GM23338 (cell line): ENCODE data around the gene KCTD19. TPM values are rescaled to one million over a fixed set of nuclear protein-coding genes. Genes with fewer than 3 reads are reported as not detected.

Experiments used
- ATAC-seq: fragments of 200-7000 bp; cut with Tn5 transposase; 3 replicates; pipeline ENCODE4 v1.9.1; 2020
- DNase-seq: peaks from one replicate; pipeline ENCODE4 v3.0.0-alpha.2; 2015; ENCODE audit warnings: low spot score
- H2AFZ ChIP-seq: fragments of 200-600 bp; sonication (generic); 2 replicates; pipeline ENCODE4 v1.8.0; 2016; ENCODE audit warnings: antibody characterized with exemption, mild to moderate bottlenecking, moderate library complexity
- H3F3A ChIP-seq: fragments of 200-600 bp; sonication (generic); replicated peaks from 2 replicates; pipeline ENCODE4 v1.8.0; 2017; ENCODE audit warnings: antibody characterized with exemption, mixed run types, low read depth
- H3K27ac ChIP-seq: fragments of 200-600 bp; sonication (generic); 2 replicates; pipeline ENCODE4 v1.6.1; 2016; ENCODE audit warnings: low read depth
- H3K27me3 ChIP-seq: fragments of 200-600 bp; sonication (generic); 2 replicates; pipeline ENCODE4 v1.8.0; 2016; ENCODE audit warnings: mild to moderate bottlenecking, mixed run types, moderate library complexity; ENCODE audit not compliant: insufficient read depth
- H3K36me3 ChIP-seq: fragments of 200-600 bp; sonication (generic); 2 replicates; pipeline ENCODE4 v1.8.0; 2016; ENCODE audit warnings: mild to moderate bottlenecking; ENCODE audit not compliant: insufficient read depth
- H3K4me1 ChIP-seq: fragments of 200-600 bp; sonication (generic); 2 replicates; pipeline ENCODE4 v1.8.0; 2016; ENCODE audit warnings: mild to moderate bottlenecking, moderate library complexity; ENCODE audit not compliant: insufficient read depth
- H3K4me2 ChIP-seq: fragments of 200-600 bp; sonication (generic); 2 replicates; pipeline ENCODE4 v1.7.1; 2017; ENCODE audit warnings: mixed run types
- H3K4me3 ChIP-seq: fragments of 200-600 bp; sonication (generic); 2 replicates; pipeline ENCODE4 v1.6.1; 2016; ENCODE audit warnings: mixed run types
- H3K79me2 ChIP-seq: fragments of 200-600 bp; sonication (generic); replicated peaks from 2 replicates; pipeline ENCODE4 v1.8.0; 2017; ENCODE audit warnings: mild to moderate bottlenecking; ENCODE audit not compliant: insufficient read depth
- H3K9me2 ChIP-seq: fragments of 200-600 bp; sonication (generic); 2 replicates; pipeline ENCODE4 v1.8.0; 2017; ENCODE audit not compliant: insufficient read depth
- H4K20me1 ChIP-seq: fragments of 200-600 bp; sonication (generic); replicated peaks from 2 replicates; pipeline ENCODE4 v1.8.0; 2017; ENCODE audit warnings: mild to moderate bottlenecking; ENCODE audit not compliant: insufficient read depth
- H3K27ac Mint-ChIP-seq: 2 replicates; pipeline ENCODE4 v1.8.0; 2020; ENCODE audit warnings: inconsistent platforms, mild to moderate bottlenecking, moderate library complexity, mixed read lengths
- H3K27me3 Mint-ChIP-seq: 3 replicates; pipeline ENCODE4 v1.8.0; 2022; ENCODE audit warnings: low read depth, mild to moderate bottlenecking, moderate library complexity, mixed read lengths, inconsistent platforms; ENCODE audit not compliant: insufficient read depth, poor library complexity
- H3K36me3 Mint-ChIP-seq: 3 replicates; pipeline ENCODE4 v1.8.0; 2021; ENCODE audit warnings: low read depth, mild to moderate bottlenecking, inconsistent platforms, moderate library complexity, mixed read lengths
- H3K4me1 Mint-ChIP-seq: 3 replicates; pipeline ENCODE4 v1.8.0; 2020; ENCODE audit warnings: mild to moderate bottlenecking, inconsistent platforms, mixed read lengths
- H3K4me3 Mint-ChIP-seq: 3 replicates; pipeline ENCODE4 v1.8.0; 2021; ENCODE audit warnings: moderate library complexity, mild to moderate bottlenecking, inconsistent platforms, mixed read lengths
- H3K9me3 Mint-ChIP-seq: 3 replicates; pipeline ENCODE4 v1.8.0; 2020; ENCODE audit warnings: moderate library complexity, mild to moderate bottlenecking, inconsistent platforms, mixed read lengths
- CREB1 ChIP-seq: fragments of 250-450 bp; sonication (Bioruptor Pico); IDR thresholded peaks from 2 replicates; pipeline ENCODE4 v1.5.0; 2020; ENCODE audit warnings: low read depth, mild to moderate bottlenecking, moderate library complexity
- EZH2 ChIP-seq: fragments of 200-600 bp; sonication (generic); IDR thresholded peaks from one replicate; pipeline ENCODE4 v1.8.0; 2017; ENCODE audit warnings: antibody characterized with exemption, mild to moderate bottlenecking, low read depth; ENCODE audit not compliant: unreplicated experiment
- EZH2phosphoT487 ChIP-seq: fragments of 200-600 bp; sonication (generic); IDR thresholded peaks from one replicate; pipeline ENCODE4 v1.8.1; 2018; ENCODE audit warnings: antibody characterized with exemption; ENCODE audit not compliant: unreplicated experiment
- JUNB ChIP-seq: IDR thresholded peaks from one replicate; pipeline ENCODE4 v1.6.1; 2016; ENCODE audit warnings: antibody characterized with exemption; ENCODE audit not compliant: unreplicated experiment
- NANOG ChIP-seq: IDR thresholded peaks from 2 replicates; pipeline ENCODE4 v1.6.1; 2016; ENCODE audit warnings: antibody characterized with exemption, borderline replicate concordance
- POLR2AphosphoS5 ChIP-seq: IDR thresholded peaks from 2 replicates; pipeline ENCODE4 v1.6.1; 2016; ENCODE audit warnings: antibody characterized with exemption, low read depth
- STAT1 ChIP-seq: IDR thresholded peaks from one replicate; pipeline ENCODE4 v1.6.1; 2016; ENCODE audit warnings: antibody characterized with exemption; ENCODE audit not compliant: unreplicated experiment
- ZNF114 ChIP-seq: fragments of 250-450 bp; sonication (Bioruptor Pico); IDR thresholded peaks from 2 replicates; pipeline ENCODE4 v1.5.0; 2020; ENCODE audit warnings: mild to moderate bottlenecking, moderate library complexity
- ZNF331 ChIP-seq: fragments of 250-450 bp; sonication (Bioruptor Pico); IDR thresholded peaks from 2 replicates; pipeline ENCODE4 v1.5.0; 2020; ENCODE audit warnings: low read depth, mild to moderate bottlenecking, moderate library complexity
- polyA plus RNA-seq: library from polyadenylated mRNA; unstranded; fragments of >200 nt; fragmentation: Nextera tagmentation; extraction: Ambion mirVana; gene quantifications from 2 replicates; pipeline ENCODE4 v1.2.1, GENCODE V29; 2016
- total RNA-seq: library from RNA; depleted of rRNA; stranded (reverse); fragments of >200 nt; shearing (Covaris generic); gene quantifications from 2 replicates; pipeline ENCODE4 v1.2.3, GENCODE V29; 2014
- TF ChIP-seq, protein P1 (sequence below): IDR thresholded peaks from 2 replicates; pipeline ENCODE4 v1.6.1; 2016; ENCODE audit warnings: antibody characterized with exemption
- TF ChIP-seq, protein P2 (sequence below): IDR thresholded peaks from one replicate; pipeline ENCODE4 v1.6.1; 2018; ENCODE audit warnings: antibody characterized with exemption; ENCODE audit not compliant: unreplicated experiment
- TF ChIP-seq, protein P3 (sequence below), 2 experiments: fragments of 200-600 bp in 1 of 2; sonication (generic) in 1 of 2; conservative IDR thresholded peaks; 2 replicates each; pipeline versions ENCODE4 v1.5.1 to v1.6.1; 2016 to 2017; ENCODE audit warnings: antibody characterized with exemption in 2 of 2, low read depth in 2 of 2, mild to moderate bottlenecking in 2 of 2, moderate library complexity in 1 of 2
- TF ChIP-seq, protein P4 (sequence below): fragments of 250-450 bp; sonication (Bioruptor Pico); IDR thresholded peaks from 2 replicates; pipeline ENCODE4 v1.5.0; 2020; ENCODE audit warnings: mild to moderate bottlenecking, moderate library complexity

Gene KCTD19
- total and polyA plus RNA-seq, 2 experiments from 2014 or later: 0.31 to 0.65 TPM

DNA sequence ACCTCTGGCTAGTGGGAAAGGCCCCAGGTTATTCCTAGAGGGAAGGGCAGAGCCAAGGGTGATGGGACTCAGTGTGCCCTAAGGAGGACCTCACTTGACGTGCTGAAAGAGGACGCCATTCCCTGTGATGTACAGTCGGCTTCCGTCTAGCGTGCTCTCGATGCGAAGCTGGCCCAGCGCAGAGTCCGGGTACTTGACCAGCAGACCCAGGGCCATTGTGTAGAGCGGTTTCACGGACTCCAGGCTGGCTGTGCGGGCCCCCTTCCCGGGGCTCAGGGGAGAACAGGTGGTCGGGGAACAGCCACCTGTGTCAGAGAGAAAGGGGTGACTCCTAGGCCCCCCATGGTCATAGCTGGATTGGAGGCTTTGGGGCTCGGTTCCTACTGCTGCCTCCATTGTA is 27.3 kb downstream of the KCTD19 start:
- Mint-ChIP-seq H3K4me3 (no peak overlapping the region), H3K4me1 (peaks cover 6% of the 10 kb centered on the region), H3K36me3 (no peaks in the 10 kb centered on the region), H3K27ac (no peak overlapping the region), H3K27me3 (peaks cover 12% of the 10 kb centered on the region), H3K9me3 (no peaks in the 10 kb centered on the region)
- Histone ChIP-seq H2AFZ (no peak overlapping the region), H3K9me2 (no peaks in the 10 kb centered on the region), H3K27me3 (no peaks in the 10 kb centered on the region), H3F3A (no peaks in the 10 kb centered on the region), H4K20me1 (no peaks in the 10 kb centered on the region; the same call in 1 of the 2 replicates), H3K4me1 (no peaks in the 10 kb centered on the region), H3K27ac (no peak overlapping the region), H3K4me2 (no peak overlapping the region), H3K4me3 (no peak overlapping the region), H3K36me3 (no peaks in the 10 kb centered on the region), H3K79me2 (no peaks in the 10 kb centered on the region)
- DNase-seq: no peak
- TF ChIP-seq, protein P1, sequence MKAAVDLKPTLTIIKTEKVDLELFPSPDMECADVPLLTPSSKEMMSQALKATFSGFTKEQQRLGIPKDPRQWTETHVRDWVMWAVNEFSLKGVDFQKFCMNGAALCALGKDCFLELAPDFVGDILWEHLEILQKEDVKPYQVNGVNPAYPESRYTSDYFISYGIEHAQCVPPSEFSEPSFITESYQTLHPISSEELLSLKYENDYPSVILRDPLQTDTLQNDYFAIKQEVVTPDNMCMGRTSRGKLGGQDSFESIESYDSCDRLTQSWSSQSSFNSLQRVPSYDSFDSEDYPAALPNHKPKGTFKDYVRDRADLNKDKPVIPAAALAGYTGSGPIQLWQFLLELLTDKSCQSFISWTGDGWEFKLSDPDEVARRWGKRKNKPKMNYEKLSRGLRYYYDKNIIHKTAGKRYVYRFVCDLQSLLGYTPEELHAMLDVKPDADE: no peak
- TF ChIP-seq CREB1 (no peak), EZH2 (no peak), STAT1 (no peak), POLR2AphosphoS5 (no peak), ZNF114 (CRISPR knock-in tag) (no peak), ZNF331 (CRISPR knock-in tag) (no peak), NANOG (no peak), EZH2phosphoT487 (no peak), JUNB (no peak)
- TF ChIP-seq, protein P2, sequence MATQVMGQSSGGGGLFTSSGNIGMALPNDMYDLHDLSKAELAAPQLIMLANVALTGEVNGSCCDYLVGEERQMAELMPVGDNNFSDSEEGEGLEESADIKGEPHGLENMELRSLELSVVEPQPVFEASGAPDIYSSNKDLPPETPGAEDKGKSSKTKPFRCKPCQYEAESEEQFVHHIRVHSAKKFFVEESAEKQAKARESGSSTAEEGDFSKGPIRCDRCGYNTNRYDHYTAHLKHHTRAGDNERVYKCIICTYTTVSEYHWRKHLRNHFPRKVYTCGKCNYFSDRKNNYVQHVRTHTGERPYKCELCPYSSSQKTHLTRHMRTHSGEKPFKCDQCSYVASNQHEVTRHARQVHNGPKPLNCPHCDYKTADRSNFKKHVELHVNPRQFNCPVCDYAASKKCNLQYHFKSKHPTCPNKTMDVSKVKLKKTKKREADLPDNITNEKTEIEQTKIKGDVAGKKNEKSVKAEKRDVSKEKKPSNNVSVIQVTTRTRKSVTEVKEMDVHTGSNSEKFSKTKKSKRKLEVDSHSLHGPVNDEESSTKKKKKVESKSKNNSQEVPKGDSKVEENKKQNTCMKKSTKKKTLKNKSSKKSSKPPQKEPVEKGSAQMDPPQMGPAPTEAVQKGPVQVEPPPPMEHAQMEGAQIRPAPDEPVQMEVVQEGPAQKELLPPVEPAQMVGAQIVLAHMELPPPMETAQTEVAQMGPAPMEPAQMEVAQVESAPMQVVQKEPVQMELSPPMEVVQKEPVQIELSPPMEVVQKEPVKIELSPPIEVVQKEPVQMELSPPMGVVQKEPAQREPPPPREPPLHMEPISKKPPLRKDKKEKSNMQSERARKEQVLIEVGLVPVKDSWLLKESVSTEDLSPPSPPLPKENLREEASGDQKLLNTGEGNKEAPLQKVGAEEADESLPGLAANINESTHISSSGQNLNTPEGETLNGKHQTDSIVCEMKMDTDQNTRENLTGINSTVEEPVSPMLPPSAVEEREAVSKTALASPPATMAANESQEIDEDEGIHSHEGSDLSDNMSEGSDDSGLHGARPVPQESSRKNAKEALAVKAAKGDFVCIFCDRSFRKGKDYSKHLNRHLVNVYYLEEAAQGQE: no peak
- TF ChIP-seq, protein P3, sequence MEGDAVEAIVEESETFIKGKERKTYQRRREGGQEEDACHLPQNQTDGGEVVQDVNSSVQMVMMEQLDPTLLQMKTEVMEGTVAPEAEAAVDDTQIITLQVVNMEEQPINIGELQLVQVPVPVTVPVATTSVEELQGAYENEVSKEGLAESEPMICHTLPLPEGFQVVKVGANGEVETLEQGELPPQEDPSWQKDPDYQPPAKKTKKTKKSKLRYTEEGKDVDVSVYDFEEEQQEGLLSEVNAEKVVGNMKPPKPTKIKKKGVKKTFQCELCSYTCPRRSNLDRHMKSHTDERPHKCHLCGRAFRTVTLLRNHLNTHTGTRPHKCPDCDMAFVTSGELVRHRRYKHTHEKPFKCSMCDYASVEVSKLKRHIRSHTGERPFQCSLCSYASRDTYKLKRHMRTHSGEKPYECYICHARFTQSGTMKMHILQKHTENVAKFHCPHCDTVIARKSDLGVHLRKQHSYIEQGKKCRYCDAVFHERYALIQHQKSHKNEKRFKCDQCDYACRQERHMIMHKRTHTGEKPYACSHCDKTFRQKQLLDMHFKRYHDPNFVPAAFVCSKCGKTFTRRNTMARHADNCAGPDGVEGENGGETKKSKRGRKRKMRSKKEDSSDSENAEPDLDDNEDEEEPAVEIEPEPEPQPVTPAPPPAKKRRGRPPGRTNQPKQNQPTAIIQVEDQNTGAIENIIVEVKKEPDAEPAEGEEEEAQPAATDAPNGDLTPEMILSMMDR (conservative IDR thresholded peaks at IDR 0.05; ENCODE audit: low read depth in 2 of 2): no peak
- TF ChIP-seq, protein P4, sequence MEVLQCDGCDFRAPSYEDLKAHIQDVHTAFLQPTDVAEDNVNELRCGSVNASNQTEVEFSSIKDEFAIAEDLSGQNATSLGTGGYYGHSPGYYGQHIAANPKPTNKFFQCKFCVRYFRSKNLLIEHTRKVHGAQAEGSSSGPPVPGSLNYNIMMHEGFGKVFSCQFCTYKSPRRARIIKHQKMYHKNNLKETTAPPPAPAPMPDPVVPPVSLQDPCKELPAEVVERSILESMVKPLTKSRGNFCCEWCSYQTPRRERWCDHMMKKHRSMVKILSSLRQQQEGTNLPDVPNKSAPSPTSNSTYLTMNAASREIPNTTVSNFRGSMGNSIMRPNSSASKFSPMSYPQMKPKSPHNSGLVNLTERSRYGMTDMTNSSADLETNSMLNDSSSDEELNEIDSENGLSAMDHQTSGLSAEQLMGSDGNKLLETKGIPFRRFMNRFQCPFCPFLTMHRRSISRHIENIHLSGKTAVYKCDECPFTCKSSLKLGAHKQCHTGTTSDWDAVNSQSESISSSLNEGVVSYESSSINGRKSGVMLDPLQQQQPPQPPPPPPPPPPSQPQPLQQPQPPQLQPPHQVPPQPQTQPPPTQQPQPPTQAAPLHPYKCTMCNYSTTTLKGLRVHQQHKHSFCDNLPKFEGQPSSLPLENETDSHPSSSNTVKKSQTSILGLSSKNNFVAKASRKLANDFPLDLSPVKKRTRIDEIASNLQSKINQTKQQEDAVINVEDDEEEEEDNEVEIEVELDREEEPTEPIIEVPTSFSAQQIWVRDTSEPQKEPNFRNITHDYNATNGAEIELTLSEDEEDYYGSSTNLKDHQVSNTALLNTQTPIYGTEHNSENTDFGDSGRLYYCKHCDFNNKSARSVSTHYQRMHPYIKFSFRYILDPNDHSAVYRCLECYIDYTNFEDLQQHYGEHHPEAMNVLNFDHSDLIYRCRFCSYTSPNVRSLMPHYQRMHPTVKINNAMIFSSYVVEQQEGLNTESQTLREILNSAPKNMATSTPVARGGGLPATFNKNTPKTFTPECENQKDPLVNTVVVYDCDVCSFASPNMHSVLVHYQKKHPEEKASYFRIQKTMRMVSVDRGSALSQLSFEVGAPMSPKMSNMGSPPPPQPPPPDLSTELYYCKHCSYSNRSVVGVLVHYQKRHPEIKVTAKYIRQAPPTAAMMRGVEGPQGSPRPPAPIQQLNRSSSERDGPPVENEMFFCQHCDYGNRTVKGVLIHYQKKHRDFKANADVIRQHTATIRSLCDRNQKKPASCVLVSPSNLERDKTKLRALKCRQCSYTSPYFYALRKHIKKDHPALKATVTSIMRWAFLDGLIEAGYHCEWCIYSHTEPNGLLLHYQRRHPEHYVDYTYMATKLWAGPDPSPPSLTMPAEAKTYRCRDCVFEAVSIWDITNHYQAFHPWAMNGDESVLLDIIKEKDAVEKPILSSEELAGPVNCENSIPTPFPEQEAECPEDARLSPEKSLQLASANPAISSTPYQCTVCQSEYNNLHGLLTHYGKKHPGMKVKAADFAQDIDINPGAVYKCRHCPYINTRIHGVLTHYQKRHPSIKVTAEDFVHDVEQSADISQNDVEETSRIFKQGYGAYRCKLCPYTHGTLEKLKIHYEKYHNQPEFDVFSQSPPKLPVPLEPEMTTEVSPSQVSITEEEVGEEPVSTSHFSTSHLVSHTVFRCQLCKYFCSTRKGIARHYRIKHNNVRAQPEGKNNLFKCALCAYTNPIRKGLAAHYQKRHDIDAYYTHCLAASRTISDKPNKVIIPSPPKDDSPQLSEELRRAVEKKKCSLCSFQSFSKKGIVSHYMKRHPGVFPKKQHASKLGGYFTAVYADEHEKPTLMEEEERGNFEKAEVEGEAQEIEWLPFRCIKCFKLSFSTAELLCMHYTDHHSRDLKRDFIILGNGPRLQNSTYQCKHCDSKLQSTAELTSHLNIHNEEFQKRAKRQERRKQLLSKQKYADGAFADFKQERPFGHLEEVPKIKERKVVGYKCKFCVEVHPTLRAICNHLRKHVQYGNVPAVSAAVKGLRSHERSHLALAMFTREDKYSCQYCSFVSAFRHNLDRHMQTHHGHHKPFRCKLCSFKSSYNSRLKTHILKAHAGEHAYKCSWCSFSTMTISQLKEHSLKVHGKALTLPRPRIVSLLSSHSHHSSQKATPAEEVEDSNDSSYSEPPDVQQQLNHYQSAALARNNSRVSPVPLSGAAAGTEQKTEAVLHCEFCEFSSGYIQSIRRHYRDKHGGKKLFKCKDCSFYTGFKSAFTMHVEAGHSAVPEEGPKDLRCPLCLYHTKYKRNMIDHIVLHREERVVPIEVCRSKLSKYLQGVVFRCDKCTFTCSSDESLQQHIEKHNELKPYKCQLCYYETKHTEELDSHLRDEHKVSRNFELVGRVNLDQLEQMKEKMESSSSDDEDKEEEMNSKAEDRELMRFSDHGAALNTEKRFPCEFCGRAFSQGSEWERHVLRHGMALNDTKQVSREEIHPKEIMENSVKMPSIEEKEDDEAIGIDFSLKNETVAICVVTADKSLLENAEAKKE (CRISPR knock-in tag): no peak
- ATAC-seq: no peak
